Measurements from ENCODE around the gene IQSEC3.

GRCh38 chr12:82740-83139, 16.2 kb downstream of the IQSEC3 start:
- TF ChIP-seq CTCF (IDR thresholded peaks at IDR 0.05): no peak
- TF ChIP-seq REST (IDR thresholded peaks at IDR 0.05; ENCODE audit: insufficient read depth in 1 of 2, low read depth in 2 of 2, low read length in 1 of 2): no peak
